ENCODE data around the gene TSPAN31.

- no peak for TF ChIP-seq CTCF (conservative IDR thresholded peaks at IDR 0.05; ENCODE audit: low read depth, low read length)
- TF ChIP-seq EZH2 (IDR thresholded peaks at IDR 0.05; ENCODE audit: low read length, unreplicated experiment) = no peak
- TF ChIP-seq EZH2phosphoT487 (IDR thresholded peaks at IDR 0.05; ENCODE audit: borderline replicate concordance, low read length) = no peak
Observed at GRCh38 chr12:57720606-57721595, 23.9 kb upstream of the TSPAN31 start.

Data from PC-3 (cell line).